Activated naive CD4-positive, alpha-beta T cell treated with anti-CD3 and anti-CD28 coated beads for 36 hours (primary cell): Measurements from ENCODE around the gene RAI14. TPM values are rescaled to one million over a fixed set of nuclear protein-coding genes. Genes with fewer than 3 reads are reported as not detected.
A peak's percentile ranks its signal among the peaks of the same experiment; 100 is the strongest.

Source experiments
- CTCF ChIA-PET: fragments of 350-600 bp; sonication (Branson Sonifier 250); formaldehyde crosslinking; loops from one replicate; lab custom pipeline; 2021; ENCODE audit warnings: antibody characterized with exemption; lab: Charles Lee
- DNase-seq: peaks from one replicate; pipeline ENCODE4 v3.0.0-alpha.2; 2020
- H3K27ac Mint-ChIP-seq: one replicate; pipeline ENCODE4 v1.8.0; 2021; ENCODE audit warnings: mild to moderate bottlenecking, mixed read lengths
- H3K27me3 Mint-ChIP-seq: one replicate; pipeline ENCODE4 v1.8.0; 2021; ENCODE audit warnings: low read depth, mixed read lengths
- H3K36me3 Mint-ChIP-seq: one replicate; pipeline ENCODE4 v1.8.0; 2021; ENCODE audit warnings: low read depth, mixed read lengths
- H3K4me1 Mint-ChIP-seq: one replicate; pipeline ENCODE4 v1.8.0; 2021; ENCODE audit warnings: low read depth, mixed read lengths
- H3K4me3 Mint-ChIP-seq: one replicate; pipeline ENCODE4 v1.8.0; 2021; ENCODE audit warnings: mild to moderate bottlenecking, moderate library complexity, mixed read lengths
- H3K9me3 Mint-ChIP-seq: one replicate; pipeline ENCODE4 v1.8.0; 2021; ENCODE audit warnings: mixed read lengths
- intact Hi-C: fragments of 100-400 bp; cut with micrococcal nuclease; formaldehyde crosslinking; loops from one replicate; pipeline ENCODE4 v1.15.1; 2023
- total RNA-seq, 2 experiments: library from RNA; stranded (reverse); gene quantifications; one replicate each; pipeline ENCODE4 v1.2.3, GENCODE V29; 2021

The RAI14 gene
- total RNA-seq, 2 experiments from 2014 or later, result 5.8 to 6.7 TPM

DNA sequence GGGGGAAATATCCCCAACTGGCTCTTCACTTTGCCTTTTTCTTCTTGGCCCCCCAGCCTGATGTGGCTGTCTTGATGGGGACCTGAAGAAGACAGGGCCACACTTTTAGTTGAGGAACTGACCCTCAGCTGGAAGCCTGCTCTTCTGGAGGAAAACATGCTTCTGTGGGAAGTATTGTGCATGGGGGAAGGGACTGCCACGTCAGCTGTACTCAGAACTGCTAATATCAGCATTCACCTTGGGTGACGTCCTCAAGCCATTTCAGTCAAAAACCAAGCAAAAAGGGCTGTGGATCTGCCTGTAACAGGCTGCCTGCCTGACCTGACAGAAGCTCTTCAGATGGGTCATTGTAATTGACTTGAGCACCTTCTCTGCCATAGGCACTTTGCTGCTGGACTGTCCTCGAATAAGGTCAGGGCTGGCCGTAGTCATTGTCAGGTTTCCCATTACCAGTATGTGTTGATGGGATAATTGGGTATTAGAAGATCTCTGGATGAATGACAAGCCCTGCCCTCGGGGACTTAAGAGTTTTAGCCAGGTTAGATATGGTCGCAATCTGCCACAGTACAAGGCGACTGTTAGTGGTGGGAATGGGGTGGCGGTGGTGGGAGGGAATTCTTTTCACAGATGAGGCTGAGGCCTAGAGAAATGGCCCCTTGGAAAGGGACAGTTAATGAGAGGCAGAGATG, 10.4 kb downstream of the RAI14 start:
- DNase-seq, result no peak
- no peaks in the 10 kb centered on the region for H3K4me1 Mint-ChIP-seq
- no peak overlapping the region for H3K4me3 Mint-ChIP-seq
- intact Hi-C loops, result no loop called here
- H3K9me3 Mint-ChIP-seq, result no peaks in the 10 kb centered on the region
- CTCF ChIA-PET, result no interaction called here
- peaks cover 6% of the 10 kb centered on the region for H3K27me3 Mint-ChIP-seq
- H3K27ac Mint-ChIP-seq, result no peak overlapping the region
- no peaks in the 10 kb centered on the region for H3K36me3 Mint-ChIP-seq

DNA sequence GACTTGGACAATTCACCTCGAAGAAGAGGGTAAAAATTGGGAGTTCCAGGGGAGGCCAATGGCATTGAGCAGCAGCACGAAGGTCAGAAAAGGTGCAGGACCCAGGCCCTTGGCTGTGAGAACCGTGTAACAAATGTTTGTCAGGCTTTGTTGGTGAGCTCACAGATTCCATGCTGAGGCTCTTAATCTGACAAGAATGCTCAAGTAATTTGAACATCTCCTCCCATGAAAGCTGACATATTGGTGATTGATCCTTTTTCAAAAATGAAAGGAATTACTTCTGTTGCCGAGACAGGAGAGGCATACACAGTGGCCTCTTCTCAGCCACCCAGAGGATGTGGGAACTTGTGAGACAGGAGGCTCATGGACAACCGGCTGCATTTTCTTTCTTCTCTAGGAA, 11.6 kb downstream of the RAI14 start:
- no peaks in the 10 kb centered on the region for H3K4me1 Mint-ChIP-seq
- H3K4me3 Mint-ChIP-seq, result no peak overlapping the region
- no peaks in the 10 kb centered on the region for H3K27me3 Mint-ChIP-seq
- no peaks in the 10 kb centered on the region for H3K36me3 Mint-ChIP-seq
- CTCF ChIA-PET, result no interaction called here
- intact Hi-C loops, result no loop called here
- no peaks in the 10 kb centered on the region for H3K9me3 Mint-ChIP-seq
- no peak overlapping the region for H3K27ac Mint-ChIP-seq
- no peak for DNase-seq

GRCh38 chr5:34669931-34670516, 13.9 kb downstream of the RAI14 start:
- no peak for DNase-seq
- Mint-ChIP-seq H3K4me1 (no peaks in the 10 kb centered on the region), H3K27me3 (no peaks in the 10 kb centered on the region), H3K9me3 (no peaks in the 10 kb centered on the region), H3K4me3 (no peak overlapping the region), H3K27ac (no peak overlapping the region), H3K36me3 (no peaks in the 10 kb centered on the region)
- CTCF ChIA-PET, result interaction anchor here (0.7 kb wide), 1 partner anchor 15 kb away, joined by 3 read pairs; no protein-coding TSS in a partner anchor
- intact Hi-C loops, result no loop called here

DNA sequence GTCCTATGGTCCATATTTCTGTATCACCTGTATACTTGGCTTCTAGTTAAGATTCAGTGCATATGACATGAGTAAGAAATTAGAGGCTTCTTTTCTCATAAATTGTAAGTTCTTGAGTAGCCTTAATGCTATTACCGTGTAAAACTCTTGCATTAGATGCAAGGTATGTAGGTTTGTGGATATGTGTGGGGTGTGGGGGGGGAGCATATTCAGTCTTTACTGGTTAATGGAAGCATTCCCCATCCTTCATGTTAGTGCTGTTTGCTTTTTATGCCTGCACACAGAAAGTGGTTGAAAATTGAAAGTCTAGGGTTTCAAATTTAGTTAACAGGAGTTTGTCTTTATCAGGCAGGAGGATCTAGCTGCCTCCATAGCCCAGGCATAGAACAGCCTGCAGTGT, 16.1 kb downstream of the RAI14 start:
- Mint-ChIP-seq H3K27ac (no peak overlapping the region), H3K27me3 (no peaks in the 10 kb centered on the region), H3K4me1 (no peaks in the 10 kb centered on the region), H3K4me3 (no peak overlapping the region), H3K9me3 (no peaks in the 10 kb centered on the region), H3K36me3 (no peaks in the 10 kb centered on the region)
- DNase-seq, result no peak
- intact Hi-C loops, result no loop called here
- CTCF ChIA-PET, result no interaction called here

DNA sequence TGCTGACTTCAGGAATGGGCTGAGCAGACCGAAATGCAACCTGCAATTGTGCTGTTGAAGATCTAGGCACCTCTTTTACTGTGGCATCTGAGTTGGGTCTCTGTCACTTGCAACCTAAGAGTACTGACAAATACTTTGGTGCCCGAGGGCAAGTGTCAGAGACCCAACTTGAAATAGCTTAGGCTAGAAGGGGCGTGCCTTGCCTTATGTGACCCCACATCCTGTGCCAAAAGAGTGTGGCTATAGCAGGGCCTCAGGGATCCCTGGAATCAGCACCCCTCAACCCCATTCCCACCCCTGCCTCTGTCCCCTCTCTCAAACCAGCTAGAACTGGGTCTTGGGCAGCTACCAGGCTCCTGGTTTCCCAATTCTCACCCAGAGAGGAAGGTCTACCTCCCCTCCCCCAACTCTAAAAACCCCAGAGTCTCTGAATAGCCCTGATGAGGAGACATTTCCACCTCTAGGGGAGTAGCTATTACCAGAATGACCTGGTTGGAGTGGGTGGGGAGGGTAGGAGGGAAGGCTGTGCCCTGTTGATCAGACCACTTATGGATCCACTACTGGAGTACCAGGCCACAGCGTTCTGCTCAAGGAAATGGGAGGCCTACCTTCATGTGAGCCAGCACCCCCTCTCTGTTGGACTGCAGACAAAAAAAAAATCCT, 17.5 kb downstream of the RAI14 start:
- DNase-seq, result no peak
- Mint-ChIP-seq H3K27ac (no peak overlapping the region), H3K9me3 (no peaks in the 10 kb centered on the region), H3K4me1 (no peaks in the 10 kb centered on the region), H3K36me3 (no peaks in the 10 kb centered on the region), H3K27me3 (no peaks in the 10 kb centered on the region), H3K4me3 (no peak overlapping the region)
- intact Hi-C loops, result no loop called here
- CTCF ChIA-PET, result interaction anchor here (0.6 kb wide), 1 partner anchor 145 kb away, joined by 3 read pairs; no protein-coding TSS in a partner anchor

DNA sequence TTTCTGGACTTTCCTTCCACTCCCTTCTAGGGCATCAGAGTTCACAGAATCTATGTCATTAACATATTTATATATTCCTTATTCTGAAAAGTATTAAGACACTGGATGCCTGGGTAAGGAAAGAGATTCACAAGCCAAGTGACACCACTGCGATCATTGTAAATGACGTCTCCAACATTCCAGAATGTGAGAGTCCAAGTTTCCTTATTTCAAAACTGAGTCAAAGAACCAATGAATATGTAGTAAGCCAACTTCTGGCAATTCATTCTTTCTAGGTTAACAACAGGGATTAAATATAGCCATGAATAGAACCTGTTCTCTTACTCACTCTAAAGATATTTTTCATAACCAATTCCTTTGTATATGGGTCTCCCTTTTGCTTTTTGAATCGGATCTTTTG, 18.1 kb downstream of the RAI14 start:
- H3K36me3 Mint-ChIP-seq, result no peaks in the 10 kb centered on the region
- no peak for DNase-seq
- H3K27ac Mint-ChIP-seq, result no peak overlapping the region
- CTCF ChIA-PET, result interaction anchor here (0.6 kb wide), 1 partner anchor 144 kb away, joined by 3 read pairs; no protein-coding TSS in a partner anchor
- H3K27me3 Mint-ChIP-seq, result no peaks in the 10 kb centered on the region
- H3K9me3 Mint-ChIP-seq, result no peaks in the 10 kb centered on the region
- no peaks in the 10 kb centered on the region for H3K4me1 Mint-ChIP-seq
- no peak overlapping the region for H3K4me3 Mint-ChIP-seq
- intact Hi-C loops, result no loop called here

GRCh38 chr5:34675857-34676256, 19.7 kb downstream of the RAI14 start:
- no peak overlapping the region for H3K4me3 Mint-ChIP-seq
- intact Hi-C loops, result no loop called here
- no peak overlapping the region for H3K27ac Mint-ChIP-seq
- H3K9me3 Mint-ChIP-seq, result no peaks in the 10 kb centered on the region
- no peaks in the 10 kb centered on the region for H3K4me1 Mint-ChIP-seq
- CTCF ChIA-PET, result no interaction called here
- H3K27me3 Mint-ChIP-seq, result no peaks in the 10 kb centered on the region
- DNase-seq, result no peak
- H3K36me3 Mint-ChIP-seq, result no peaks in the 10 kb centered on the region

- CTCF ChIA-PET, result no interaction called here
- no peaks in the 10 kb centered on the region for H3K9me3 Mint-ChIP-seq
- H3K36me3 Mint-ChIP-seq, result no peaks in the 10 kb centered on the region
These were observed 20.3 kb downstream of the RAI14 start for GRCh38 chr5:34676416-34676815.

GRCh38 chr5:34677428-34677827, 21.3 kb downstream of the RAI14 start:
- Mint-ChIP-seq H3K4me1 (no peaks in the 10 kb centered on the region), H3K36me3 (no peaks in the 10 kb centered on the region), H3K27me3 (no peaks in the 10 kb centered on the region), H3K4me3 (no peak overlapping the region), H3K9me3 (no peaks in the 10 kb centered on the region), H3K27ac (no peak overlapping the region)
- intact Hi-C loops, result no loop called here
- DNase-seq, result no peak
- CTCF ChIA-PET, result no interaction called here

More at GRCh38 chr5:34676416-34676815, 20.3 kb downstream of the RAI14 start:
- no peaks in the 10 kb centered on the region for H3K27me3 Mint-ChIP-seq
- no peak overlapping the region for H3K4me3 Mint-ChIP-seq
- H3K27ac Mint-ChIP-seq, result no peak overlapping the region
- DNase-seq, result no peak
- no peaks in the 10 kb centered on the region for H3K4me1 Mint-ChIP-seq
- intact Hi-C loops, result no loop called here

DNA sequence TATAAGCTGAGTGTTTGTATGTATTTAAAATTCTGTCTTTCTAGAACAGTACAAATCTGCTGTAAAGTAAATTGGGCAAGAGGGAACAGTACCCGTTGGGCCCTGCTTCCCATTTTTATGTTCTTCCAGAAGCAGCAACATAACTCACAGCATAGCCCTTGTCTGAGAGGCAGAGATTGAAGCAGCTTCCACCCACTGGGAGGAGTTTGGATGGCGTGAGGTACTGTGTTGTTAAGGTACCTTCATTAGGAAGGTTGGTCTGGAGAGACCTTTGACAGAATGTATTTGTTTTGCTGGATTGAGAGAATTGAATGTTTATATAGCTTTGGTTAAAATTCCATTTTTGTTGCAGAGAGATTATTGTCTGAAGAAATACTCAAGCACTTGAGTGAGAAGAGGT, 24.8 kb downstream of the RAI14 start:
- H3K36me3 Mint-ChIP-seq, result no peaks in the 10 kb centered on the region
- CTCF ChIA-PET, result interaction anchor here (0.6 kb wide), 1 partner anchor 31 kb away, joined by 3 read pairs; no protein-coding TSS in a partner anchor
- intact Hi-C loops, result no loop called here
- no peak for DNase-seq
- H3K4me1 Mint-ChIP-seq, result peaks cover 9% of the 10 kb centered on the region
- no peak overlapping the region for H3K4me3 Mint-ChIP-seq
- no peaks in the 10 kb centered on the region for H3K9me3 Mint-ChIP-seq
- H3K27ac Mint-ChIP-seq, result no peak overlapping the region
- peaks cover 4% of the 10 kb centered on the region for H3K27me3 Mint-ChIP-seq

- CTCF ChIA-PET, result interaction anchor here (0.6 kb wide), 1 partner anchor 339 kb away, joined by 5 read pairs; no protein-coding TSS in a partner anchor
- DNase-seq, result no peak
- Mint-ChIP-seq H3K27me3 (peaks cover 5% of the 10 kb centered on the region), H3K4me3 (no peak overlapping the region), H3K9me3 (no peaks in the 10 kb centered on the region), H3K27ac (no peak overlapping the region), H3K4me1 (peaks cover 14% of the 10 kb centered on the region), H3K36me3 (no peaks in the 10 kb centered on the region)
- intact Hi-C loops, result no loop called here
These were observed 26.9 kb downstream of the RAI14 start for GRCh38 chr5:34682926-34683623.

DNA sequence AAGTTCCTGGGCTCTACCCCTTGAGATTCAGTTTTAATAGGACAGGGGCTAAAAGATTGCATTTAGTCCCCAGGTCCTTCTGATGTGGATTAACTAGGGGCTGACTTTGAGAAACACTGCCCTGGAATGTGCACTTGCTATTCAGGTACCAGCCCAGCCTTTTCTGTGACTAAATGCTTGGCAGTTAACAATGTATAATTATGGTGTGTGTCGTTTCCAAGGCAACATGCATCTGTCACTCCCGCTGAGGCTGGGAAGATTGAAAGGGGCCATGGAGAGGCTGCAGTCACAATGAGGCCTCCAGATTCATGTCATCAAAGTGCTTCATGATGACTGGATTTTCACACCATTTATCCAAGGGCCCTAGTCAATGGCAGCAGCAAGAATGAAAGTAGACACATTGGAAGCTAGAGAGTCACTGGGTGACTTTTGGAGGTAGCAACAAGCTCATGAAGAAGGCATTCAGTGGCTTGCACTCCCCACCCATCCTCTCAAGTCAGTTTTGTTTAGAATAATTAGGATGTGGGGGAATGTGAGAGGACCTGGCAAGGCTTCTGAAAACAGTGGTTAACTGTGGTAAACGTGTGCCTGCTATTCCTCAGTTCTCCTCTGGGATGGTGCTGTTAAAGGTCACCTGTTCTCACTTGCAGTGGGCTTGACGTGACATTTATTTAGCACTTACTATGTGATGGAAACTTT, 28.3 kb downstream of the RAI14 start:
- Mint-ChIP-seq H3K36me3 (no peaks in the 10 kb centered on the region), H3K27ac (no peak overlapping the region), H3K27me3 (peaks cover 5% of the 10 kb centered on the region), H3K9me3 (no peaks in the 10 kb centered on the region), H3K4me1 (peaks cover 14% of the 10 kb centered on the region), H3K4me3 (no peak overlapping the region)
- peak; percentile 54 for DNase-seq
- CTCF ChIA-PET, result interaction anchor here (0.9 kb wide), 1 partner anchor 14 kb away, joined by 3 read pairs; no protein-coding TSS in a partner anchor
- intact Hi-C loops, result loop anchor here (1.0 kb wide), 1 partner anchor 86 kb away; no protein-coding TSS in a partner anchor
